GM18907 (cell line): Measurements from ENCODE around the gene ARID5B.

Source experiments
- ATAC-seq: cut with Tn5 transposase; IDR thresholded peaks from one replicate; pipeline ENCODE4 v1.9.1; 2021; ENCODE audit warnings: mild to moderate bottlenecking, moderate library complexity; ENCODE audit not compliant: unreplicated experiment

Gene ARID5B

GRCh38 chr10:62045765-62046521 is 144.4 kb downstream of the ARID5B start:
- peak; percentile 1 for ATAC-seq

- ATAC-seq: peak; percentile 70
These were observed 145.2 kb downstream of the ARID5B start for GRCh38 chr10:62046522-62047227.

- no peak for ATAC-seq
These were observed 145.9 kb downstream of the ARID5B start for GRCh38 chr10:62047228-62047892.

GRCh38 chr10:62047960-62048383 is 146.5 kb downstream of the ARID5B start:
- no peak for ATAC-seq

GRCh38 chr10:62048470-62048869 is 147.0 kb downstream of the ARID5B start:
- ATAC-seq: no peak

- ATAC-seq: no peak
These were observed 147.6 kb downstream of the ARID5B start for GRCh38 chr10:62048919-62049623.

- ATAC-seq: no peak
These were observed 148.3 kb downstream of the ARID5B start for GRCh38 chr10:62049624-62050345.

GRCh38 chr10:62050346-62050892 is 148.9 kb downstream of the ARID5B start:
- no peak for ATAC-seq

- ATAC-seq: peak; percentile 43
These were observed 149.5 kb downstream of the ARID5B start for GRCh38 chr10:62050893-62051433.

GRCh38 chr10:62052276-62052675 is 150.8 kb downstream of the ARID5B start:
- ATAC-seq: no peak

- ATAC-seq: no peak
These were observed 152.4 kb downstream of the ARID5B start for GRCh38 chr10:62053860-62054259.

GRCh38 chr10:62054408-62054807 is 152.9 kb downstream of the ARID5B start:
- ATAC-seq: peak; percentile 47

- peak; percentile 47 for ATAC-seq
These were observed 153.3 kb downstream of the ARID5B start for GRCh38 chr10:62054830-62055229.

- no peak for ATAC-seq
These were observed 154.7 kb downstream of the ARID5B start for GRCh38 chr10:62056219-62056618.

- ATAC-seq: no peak
These were observed 155.2 kb downstream of the ARID5B start for GRCh38 chr10:62056698-62057097.

GRCh38 chr10:62057359-62057758 is 155.9 kb downstream of the ARID5B start:
- ATAC-seq: no peak

- no peak for ATAC-seq
These were observed 156.4 kb downstream of the ARID5B start for GRCh38 chr10:62057850-62058249.

- no peak for ATAC-seq
These were observed 157.0 kb downstream of the ARID5B start for GRCh38 chr10:62058476-62058875.

GRCh38 chr10:62058896-62059216 is 157.4 kb downstream of the ARID5B start:
- no peak for ATAC-seq
